ENCODE results near the gene SLC4A3.
"Not testable (repeated sequence)": the region's sequence is repeated elsewhere in the genome, so short reads cannot be mapped to it uniquely, and the experiment has no call there.

The SLC4A3 gene

GRCh38 chr2:219648176-219648575, 20.7 kb downstream of the SLC4A3 start:
- DNase-seq (ENCODE audit: low read depth in 2 of 3, low spot score in 1 of 3) = no peak

- DNase-seq (ENCODE audit: low read depth in 2 of 3, low spot score in 1 of 3) = no peak
Measured at GRCh38 chr2:219648963-219649362, 21.5 kb downstream of the SLC4A3 start.

GRCh38 chr2:219650426-219651248, 23.2 kb downstream of the SLC4A3 start:
- no peak for DNase-seq (ENCODE audit: low read depth in 2 of 3, low spot score in 1 of 3)

GRCh38 chr2:219651656-219652055, 24.2 kb downstream of the SLC4A3 start:
- not testable (repeated sequence) for DNase-seq (ENCODE audit: low read depth in 2 of 3, low spot score in 1 of 3)

- DNase-seq (ENCODE audit: low read depth in 2 of 3, low spot score in 1 of 3) = no peak
Measured at GRCh38 chr2:219656526-219656925, 29.1 kb downstream of the SLC4A3 start.

GRCh38 chr2:219658196-219658846, 30.9 kb downstream of the SLC4A3 start:
- no peak for DNase-seq (ENCODE audit: low read depth in 2 of 3, low spot score in 1 of 3)

- no peak for DNase-seq (ENCODE audit: low read depth in 2 of 3, low spot score in 1 of 3)
Measured at GRCh38 chr2:219658874-219659273, 31.4 kb downstream of the SLC4A3 start.

- DNase-seq (ENCODE audit: low read depth in 2 of 3, low spot score in 1 of 3) = no peak
Measured at GRCh38 chr2:219661197-219661954, 33.9 kb downstream of the SLC4A3 start.

- no peak for DNase-seq (ENCODE audit: low read depth in 2 of 3, low spot score in 1 of 3)
Measured at GRCh38 chr2:219661955-219662395, 34.5 kb downstream of the SLC4A3 start.

- no peak for DNase-seq (ENCODE audit: low read depth in 2 of 3, low spot score in 1 of 3)
Measured at GRCh38 chr2:219662566-219662965, 35.1 kb downstream of the SLC4A3 start.

- no peak for DNase-seq (ENCODE audit: low read depth in 2 of 3, low spot score in 1 of 3)
Measured at GRCh38 chr2:219663116-219663762, 35.8 kb downstream of the SLC4A3 start.

- no peak for DNase-seq (ENCODE audit: low read depth in 2 of 3, low spot score in 1 of 3)
Measured at GRCh38 chr2:219664041-219664440, 36.6 kb downstream of the SLC4A3 start.

GRCh38 chr2:219664944-219665343, 37.5 kb downstream of the SLC4A3 start:
- DNase-seq (ENCODE audit: low read depth in 2 of 3, low spot score in 1 of 3) = no peak

GRCh38 chr2:219665926-219666325, 38.5 kb downstream of the SLC4A3 start:
- no peak for DNase-seq (ENCODE audit: low read depth in 2 of 3, low spot score in 1 of 3)

GRCh38 chr2:219668316-219668715, 40.9 kb downstream of the SLC4A3 start:
- DNase-seq (ENCODE audit: low read depth in 2 of 3, low spot score in 1 of 3) = no peak

GRCh38 chr2:219670386-219670785, 43.0 kb downstream of the SLC4A3 start:
- DNase-seq (ENCODE audit: low read depth in 2 of 3, low spot score in 1 of 3) = no peak

GRCh38 chr2:219671279-219671678, 43.8 kb downstream of the SLC4A3 start:
- no peak for DNase-seq (ENCODE audit: low read depth in 2 of 3, low spot score in 1 of 3)

GRCh38 chr2:219672406-219672805, 45.0 kb downstream of the SLC4A3 start:
- no peak for DNase-seq (ENCODE audit: low read depth in 2 of 3, low spot score in 1 of 3)

GRCh38 chr2:219675221-219675620, 47.8 kb downstream of the SLC4A3 start:
- DNase-seq (ENCODE audit: low read depth in 2 of 3, low spot score in 1 of 3) = no peak

GRCh38 chr2:219676586-219676985, 49.2 kb downstream of the SLC4A3 start:
- no peak for DNase-seq (ENCODE audit: low read depth in 2 of 3, low spot score in 1 of 3)

- no peak for DNase-seq (ENCODE audit: low read depth in 2 of 3, low spot score in 1 of 3)
Measured at GRCh38 chr2:219679041-219679440, 51.6 kb downstream of the SLC4A3 start.
